Measurements from ENCODE around the gene GCLC.

- TF ChIP-seq CTCF (conservative IDR thresholded peaks at IDR 0.05; ENCODE audit: low read depth in 2 of 2) (no peak), POLR2AphosphoS5 (IDR thresholded peaks at IDR 0.05; ENCODE audit: low read depth) (no peak), ZNF114 (CRISPR knock-in tag; IDR thresholded peaks at IDR 0.05) (no peak), EZH2 (IDR thresholded peaks at IDR 0.05; ENCODE audit: low read depth, unreplicated experiment) (no peak), EZH2phosphoT487 (IDR thresholded peaks at IDR 0.05; ENCODE audit: unreplicated experiment) (no peak), REST (IDR thresholded peaks at IDR 0.05; ENCODE audit: unreplicated experiment) (no peak), CREB1 (CRISPR knock-in tag; IDR thresholded peaks at IDR 0.05; ENCODE audit: low read depth) (no peak), JUNB (IDR thresholded peaks at IDR 0.05; ENCODE audit: unreplicated experiment) (no peak), ETS1 (IDR thresholded peaks at IDR 0.05) (no peak), ZNF462 (CRISPR knock-in tag; IDR thresholded peaks at IDR 0.05) (no peak), ZNF331 (CRISPR knock-in tag; IDR thresholded peaks at IDR 0.05; ENCODE audit: low read depth) (no peak), NANOG (IDR thresholded peaks at IDR 0.05; ENCODE audit: borderline replicate concordance) (no peak), STAT1 (IDR thresholded peaks at IDR 0.05; ENCODE audit: unreplicated experiment) (no peak)
Measured at GRCh38 chr6:53456809-53457208, 88.1 kb downstream of the GCLC start.
